Activated gamma-delta T cell treated with anti-CD3 and anti-CD28 coated beads, Interleukin-2, amount 50 U/mL, for 16 hours (primary cell): Measurements from ENCODE around the gene MEGF6.

ENCODE experiments used
- DNase-seq: peaks from one replicate; pipeline ENCODE4 v3.0.0-alpha.2; 2020; ENCODE audit warnings: low read depth

The MEGF6 gene

DNA sequence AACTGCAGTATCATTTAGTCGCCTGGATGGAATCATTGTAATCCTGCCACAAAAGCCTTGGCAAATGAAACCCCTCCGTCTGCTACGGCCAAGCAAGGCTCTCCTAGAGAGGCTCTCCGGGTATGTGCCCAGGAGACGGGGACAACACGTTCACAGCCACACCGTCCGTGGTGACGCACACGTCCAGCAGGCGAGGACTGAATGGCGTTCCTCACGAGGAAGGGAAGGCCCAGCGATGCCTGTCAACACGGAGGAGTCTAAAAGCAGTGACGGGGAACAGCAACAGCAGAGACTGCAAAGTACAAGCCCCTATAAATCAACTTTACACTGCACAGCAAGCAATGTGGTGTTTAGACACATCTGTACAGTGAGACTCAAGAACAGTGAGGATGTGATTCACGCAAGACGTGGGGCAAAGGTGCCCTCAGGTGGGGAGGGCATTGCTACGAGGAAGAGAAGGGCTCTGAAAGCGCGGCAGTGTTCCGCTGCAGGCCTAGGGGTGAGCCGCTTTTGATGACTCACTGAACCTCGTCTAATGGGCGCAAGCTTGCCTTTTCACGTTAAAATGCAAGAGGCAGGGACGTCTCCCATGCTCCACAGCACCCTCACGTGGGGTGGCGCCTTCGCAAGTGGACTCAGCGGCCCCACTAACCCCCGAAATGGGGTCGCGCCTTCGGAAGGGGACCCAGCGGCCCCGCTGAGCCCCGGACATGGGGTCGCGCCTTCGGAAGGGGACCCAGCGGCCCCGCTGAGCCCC is 31.8 kb upstream of the MEGF6 start:
- no peak for DNase-seq

DNA sequence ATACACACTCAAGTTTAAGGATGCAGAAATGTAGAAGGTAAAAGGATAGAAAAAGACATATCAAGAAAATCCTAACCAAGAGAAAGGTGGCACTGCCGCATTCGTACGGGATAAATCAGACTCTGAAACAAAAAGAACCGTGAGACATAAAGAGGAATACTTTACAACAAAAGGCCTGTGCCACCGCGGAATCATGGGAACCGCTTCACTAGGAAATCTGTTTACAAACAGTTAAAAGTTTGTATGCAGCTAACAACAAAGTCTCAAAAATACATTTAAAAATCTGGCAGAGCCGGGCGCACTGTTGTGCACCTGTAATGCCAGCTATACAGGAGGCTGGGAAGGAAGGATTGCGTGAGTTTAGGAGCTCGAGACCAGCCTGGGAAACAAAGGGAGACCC is 30.5 kb upstream of the MEGF6 start:
- DNase-seq, result no peak

DNA sequence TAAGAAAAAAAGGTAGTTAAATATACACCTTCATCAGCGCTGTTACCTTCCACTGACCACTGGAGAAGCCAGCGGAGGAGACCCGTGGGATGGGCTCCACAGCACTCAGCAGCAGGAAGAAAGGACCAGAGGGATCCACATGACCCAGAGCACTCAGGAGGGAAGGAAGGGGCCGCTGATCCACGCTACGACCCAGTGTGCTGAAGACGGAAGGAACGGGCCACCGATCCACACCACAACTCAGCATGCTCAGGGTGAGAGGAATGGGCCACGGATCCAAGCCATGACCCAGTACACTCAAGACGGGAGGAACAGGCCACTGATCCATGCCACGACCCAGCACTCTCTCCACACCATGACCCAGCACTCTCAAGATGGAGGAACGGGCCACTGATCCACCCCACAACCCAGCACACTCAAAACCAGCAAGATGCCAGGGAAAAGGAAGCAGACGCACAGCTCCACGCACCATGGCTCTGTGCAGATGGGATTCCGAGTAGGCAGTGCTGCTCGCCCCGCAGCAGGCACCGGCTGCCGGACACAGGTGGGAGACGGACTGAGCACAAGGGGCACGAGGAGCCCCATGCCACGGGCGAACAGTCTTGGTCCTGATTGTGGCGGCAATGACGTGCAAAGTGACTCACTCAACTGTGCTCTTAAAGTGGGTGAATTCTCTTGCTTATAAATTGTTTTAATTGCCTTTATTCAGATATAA is 29.9 kb upstream of the MEGF6 start:
- no peak for DNase-seq

DNA sequence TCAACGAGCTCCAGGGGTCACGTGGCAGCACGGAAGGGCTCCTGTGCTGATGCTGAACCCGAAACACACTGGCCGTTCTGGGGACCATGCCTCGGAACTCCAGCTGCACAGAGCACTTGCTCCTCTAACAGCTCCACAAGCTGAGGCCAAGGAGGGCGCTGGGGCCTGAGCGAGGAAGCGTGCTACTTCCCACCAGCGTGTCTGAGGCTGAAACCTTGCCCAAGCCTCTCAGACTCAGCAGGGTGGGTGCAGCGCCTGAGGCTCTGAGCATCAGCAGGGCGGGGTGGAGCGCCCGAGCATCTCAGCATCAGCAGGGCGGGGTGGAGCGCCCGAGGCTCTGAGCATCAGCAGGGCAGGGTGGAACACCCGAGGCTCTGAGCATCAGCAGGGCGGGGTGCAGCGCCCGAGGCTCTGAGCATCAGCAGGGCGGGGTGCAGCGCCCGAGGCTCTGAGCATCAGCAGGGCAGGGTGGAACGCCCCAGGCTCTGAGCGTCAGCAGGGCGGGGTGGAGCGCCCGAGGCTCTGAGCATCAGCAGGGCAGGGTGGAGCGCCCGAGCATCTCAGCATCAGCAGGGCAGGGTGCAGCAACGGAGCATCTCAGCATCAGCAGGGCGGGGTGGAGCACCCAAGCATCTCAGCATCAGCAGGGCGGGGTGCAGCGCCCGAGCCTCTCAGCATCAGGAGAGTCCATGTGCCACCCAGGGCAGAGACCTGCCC is 29.0 kb upstream of the MEGF6 start:
- DNase-seq, result no peak

DNA sequence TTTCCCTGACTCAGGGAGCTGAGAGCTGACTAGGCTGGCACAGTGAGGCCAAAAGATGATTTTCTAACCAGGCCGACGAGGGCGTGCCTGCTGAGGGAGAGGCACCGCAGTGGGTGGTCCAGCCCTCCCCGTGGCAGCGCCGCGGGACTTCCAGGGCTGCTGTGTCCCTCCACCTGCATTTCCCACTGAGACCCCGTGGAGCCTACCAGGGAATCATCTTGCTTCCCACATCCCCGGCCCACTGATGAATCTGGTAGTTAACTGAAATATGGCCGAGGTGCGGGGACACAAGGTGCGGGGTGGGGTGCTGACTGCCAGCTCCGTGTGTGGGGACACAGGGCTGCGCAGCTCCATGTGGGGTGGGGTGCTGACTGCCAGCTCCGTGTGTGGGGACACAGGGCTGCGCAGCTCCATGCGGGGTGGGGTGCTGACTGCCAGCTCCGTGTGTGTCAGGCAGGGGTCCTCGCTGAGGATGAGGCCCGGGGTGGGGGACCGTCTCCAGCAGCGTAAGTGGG is 28.1 kb upstream of the MEGF6 start:
- DNase-seq, result no peak

DNA sequence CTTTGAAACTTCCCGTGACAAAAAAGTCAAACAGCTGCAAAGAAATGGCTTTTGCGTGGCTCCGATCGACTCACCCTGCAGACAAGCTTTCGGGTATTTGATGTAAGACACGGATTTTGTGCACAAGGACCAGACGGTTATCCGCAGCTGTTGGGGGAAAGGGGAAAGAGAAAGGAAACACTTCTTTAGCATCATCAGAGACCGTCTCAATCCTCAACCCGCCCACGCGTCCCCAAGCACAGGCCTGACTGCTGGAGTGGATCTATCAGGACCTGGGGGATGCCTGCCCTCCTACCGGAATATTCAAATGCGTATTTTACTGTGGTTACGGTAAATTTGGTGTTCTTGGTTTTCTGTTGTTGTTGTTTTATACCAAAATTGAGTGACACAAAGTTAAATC is 27.4 kb upstream of the MEGF6 start:
- no peak for DNase-seq

DNA sequence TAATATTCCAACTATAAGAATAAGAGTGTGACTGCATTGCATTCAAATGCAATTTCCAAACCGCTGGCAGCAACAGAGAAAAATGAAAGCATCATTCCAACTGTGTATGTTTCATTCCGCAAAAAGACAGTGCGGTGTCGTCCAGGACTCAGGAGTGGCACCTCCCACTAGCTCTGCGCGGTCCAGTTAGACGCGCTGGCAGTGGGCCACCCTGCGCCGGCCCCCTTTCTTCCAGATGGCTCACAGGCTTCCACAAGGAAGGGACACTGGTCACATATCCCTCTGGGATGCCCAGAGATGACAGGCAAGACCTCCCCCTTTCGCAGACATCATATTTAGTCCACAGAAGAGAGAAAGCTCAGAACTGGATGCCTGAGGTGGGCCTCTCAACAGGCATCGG is 26.7 kb upstream of the MEGF6 start:
- DNase-seq, result no peak

DNA sequence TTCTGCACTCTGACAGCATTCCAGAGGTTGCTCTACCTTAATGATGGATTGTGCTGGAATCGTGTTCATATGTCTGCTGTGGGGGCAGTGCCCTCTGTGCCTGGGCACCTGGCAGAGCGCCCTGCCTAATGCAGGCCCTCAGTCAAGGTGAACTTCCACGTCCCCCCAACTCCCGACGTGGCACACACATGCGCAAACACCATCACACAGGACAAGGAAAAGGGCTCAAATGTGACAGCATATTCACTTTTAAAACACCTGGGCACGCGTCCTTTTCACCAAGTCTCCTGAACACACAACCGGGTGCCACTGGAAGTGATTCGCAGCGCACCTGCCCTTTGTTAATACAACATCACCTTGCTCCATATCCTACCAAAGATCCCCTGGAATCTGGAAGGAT is 25.2 kb upstream of the MEGF6 start:
- DNase-seq, result no peak

DNA sequence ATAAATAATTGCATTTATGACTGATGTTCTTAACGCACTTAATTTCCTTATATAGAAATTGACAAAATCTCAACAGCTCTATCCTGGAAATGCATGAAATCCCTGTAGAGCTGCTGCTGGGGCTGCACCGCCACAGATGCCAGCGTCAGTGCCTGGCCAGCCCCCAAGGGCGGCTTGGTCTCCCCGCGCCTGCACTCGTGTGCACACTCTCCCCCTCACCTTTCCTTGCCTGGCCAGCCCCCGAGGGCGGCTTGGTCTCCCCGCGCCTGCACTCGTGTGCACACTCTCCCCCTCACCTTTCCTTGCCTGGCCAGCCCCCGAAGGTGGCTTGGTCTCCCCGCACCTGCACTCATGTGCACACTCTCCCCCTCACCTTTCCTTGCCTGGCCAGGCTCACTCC is 24.8 kb upstream of the MEGF6 start:
- DNase-seq, result no peak

DNA sequence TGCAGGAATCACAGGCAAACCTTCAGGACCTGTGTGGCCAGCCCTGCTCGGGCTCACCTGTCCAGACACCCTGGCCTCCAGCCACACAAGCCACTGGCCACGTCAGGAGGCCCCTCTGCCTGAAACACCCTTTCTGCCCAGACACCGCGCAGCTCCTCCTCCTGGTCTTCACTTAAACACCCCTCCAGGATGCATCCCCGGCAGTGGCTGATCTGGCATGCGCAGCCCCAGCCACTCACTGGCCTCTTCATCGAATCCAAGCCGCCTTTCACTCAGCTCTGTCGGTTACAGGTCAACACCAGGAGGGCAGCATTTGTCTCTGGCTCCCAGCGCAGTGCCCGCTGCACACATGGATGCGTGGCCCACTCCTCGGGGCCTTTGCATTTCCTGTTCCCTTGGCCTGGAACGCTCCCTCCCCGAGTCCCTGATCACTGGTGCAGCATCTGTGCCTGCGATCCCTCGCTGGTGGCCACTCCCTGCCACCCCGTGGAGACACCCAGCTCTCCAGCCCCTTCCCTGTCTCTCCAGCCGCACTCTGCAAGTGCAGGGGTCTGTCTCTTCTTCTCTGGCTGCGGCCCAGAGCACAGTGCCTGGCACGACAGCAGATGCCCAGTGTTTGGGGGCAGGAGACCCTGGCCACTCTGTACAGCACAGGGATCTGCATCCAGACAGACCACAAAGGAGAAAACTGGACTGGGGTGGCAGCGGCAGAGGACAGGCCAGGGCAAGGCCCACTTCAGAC is 22.9 kb upstream of the MEGF6 start:
- DNase-seq, result no peak

DNA sequence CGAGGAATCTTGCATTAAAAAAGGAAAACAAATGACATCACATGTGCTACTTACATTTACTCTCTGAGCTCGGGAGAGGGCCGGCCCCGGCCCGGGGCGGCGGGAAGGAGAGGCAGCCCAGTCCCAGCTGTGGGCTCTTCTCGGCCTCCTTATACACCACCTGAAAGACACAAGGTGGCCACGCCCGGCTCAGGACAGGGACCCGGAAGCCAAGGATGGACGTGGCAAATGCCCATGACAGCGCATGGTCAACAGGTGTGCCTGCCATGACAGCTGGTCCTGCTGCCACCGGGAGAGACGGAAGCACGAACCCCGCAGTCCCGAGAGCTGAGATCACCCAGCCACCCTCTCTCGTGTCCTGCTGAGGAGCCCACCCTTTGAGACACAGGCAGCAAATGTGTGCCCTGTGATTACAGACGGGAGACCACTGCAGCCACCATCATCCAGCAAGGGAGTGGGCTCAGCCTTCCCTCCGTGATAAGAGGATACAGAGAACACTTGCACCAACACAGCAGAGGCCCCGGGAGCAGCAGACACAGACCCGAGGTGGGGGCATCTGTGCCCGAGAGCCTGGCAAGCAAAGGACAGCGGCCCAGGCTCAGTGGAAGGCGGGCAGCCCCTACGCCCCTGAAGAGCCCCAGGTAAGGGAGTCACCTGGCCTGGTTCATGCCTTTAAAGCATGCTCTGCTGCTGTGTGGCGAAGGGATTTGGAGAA is 22.2 kb upstream of the MEGF6 start:
- DNase-seq, result no peak

DNA sequence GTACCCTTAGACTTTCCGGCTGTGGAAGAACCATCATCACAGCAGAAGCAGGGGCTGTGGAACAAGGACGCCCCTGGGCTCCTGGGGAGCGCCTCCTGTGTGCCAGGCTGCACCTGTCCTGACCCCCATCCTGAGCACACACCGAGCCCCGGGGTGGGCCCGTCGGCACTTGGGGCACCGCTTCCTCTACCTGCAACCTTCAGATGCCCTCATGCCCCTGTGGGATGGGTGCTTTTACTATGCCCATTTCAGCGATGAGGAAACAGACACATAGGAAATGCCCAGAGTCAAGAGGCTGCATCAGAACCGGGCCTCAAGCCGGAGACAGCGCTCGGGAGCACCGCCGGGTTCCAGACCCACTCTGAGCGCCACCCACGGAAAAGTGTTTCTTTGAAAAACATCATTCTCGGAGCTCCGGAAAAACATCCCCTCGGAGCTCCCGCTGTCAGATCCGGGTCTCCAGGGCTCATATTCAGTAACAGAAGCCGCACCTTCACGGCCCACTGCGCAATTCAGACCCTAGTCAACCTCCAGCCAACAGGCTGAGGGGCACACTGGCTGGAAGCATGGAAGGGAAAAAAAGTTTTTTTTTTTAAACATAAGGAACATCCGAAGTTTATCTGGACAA is 21.5 kb upstream of the MEGF6 start:
- no peak for DNase-seq

DNA sequence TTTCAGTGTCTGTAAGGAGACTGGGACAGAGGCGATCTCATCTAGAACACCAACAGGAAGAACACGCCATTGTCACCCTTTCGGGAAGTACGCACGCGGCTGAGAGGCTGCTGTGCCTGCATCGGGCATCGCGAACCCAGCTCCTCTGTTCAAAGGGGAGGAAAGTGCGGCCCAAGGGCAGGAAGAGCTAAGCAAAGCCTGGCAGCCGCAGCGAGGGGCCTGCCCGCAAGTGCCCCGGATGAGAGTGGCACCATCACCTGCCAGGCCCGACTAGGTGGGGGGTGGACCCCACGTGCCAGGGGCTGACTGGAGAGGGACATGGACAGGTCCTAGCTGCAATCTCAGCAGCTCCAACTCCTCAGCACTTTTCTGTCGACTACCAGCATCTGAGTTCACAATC is 21.0 kb upstream of the MEGF6 start:
- DNase-seq, result no peak

DNA sequence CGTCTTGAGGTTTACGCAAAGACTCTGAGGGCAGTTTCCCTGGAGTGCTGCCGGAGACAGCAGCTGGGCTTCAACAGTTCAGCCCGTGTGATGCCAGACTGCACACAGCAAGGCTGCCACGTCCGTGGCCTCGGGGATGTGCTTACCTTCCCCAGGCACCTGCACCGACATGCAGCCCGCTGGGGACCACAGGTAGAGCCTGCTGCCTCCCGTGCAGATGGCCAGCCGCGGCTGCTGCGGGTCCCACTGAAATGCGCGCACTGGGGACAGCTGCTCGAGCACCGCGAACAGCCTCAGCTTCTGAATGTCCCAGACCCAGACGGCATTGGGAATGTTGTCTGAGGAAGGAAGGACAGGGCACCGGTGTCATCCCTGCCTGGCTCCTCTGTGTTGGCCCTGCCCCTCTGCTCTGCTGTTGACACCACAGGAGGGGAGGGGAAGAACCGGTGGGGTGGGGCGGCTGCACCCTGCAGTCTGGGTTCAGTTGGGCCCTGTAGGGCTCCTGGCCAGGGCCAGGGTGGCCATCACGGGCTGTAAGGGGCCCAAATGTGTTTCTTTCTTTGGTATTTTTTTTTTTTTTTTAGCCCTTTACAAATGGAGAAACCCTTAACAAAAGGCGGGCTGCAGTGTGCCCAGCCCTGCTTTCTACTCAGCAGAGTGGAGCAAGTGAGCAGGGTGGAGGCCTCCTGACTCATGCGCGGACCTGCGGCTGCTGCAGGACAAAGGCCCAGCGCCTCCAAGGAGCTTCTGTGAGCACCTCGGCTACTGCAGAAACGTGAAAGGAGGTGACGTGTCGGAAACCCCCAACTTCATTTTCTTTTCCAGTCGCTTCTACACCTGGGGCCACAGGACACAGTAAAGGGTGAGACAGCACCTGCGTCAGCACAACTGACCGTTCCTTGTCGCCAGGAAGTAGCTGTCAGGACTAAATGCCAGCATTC is 20.3 kb upstream of the MEGF6 start:
- DNase-seq, result no peak

DNA sequence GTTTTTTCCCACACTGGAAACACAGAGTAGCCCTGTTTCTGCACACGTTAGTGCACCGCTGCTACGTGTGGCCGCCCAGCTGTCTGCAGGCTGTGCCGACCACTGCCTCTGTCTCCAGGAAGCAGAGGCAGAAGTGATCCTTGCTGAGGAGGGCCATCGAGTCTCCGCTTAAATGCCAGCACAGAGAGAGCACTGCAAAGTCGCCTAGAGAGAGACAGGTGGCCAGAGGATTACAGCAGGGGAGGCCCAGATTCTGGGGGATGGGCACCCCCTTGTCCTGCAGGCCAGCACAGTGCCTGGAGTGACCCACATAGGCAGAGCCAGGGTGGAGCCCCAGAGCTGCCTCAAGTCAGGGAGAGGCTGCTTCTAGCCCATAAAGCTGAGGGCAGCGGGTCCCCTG is 19.6 kb upstream of the MEGF6 start:
- DNase-seq, result no peak

DNA sequence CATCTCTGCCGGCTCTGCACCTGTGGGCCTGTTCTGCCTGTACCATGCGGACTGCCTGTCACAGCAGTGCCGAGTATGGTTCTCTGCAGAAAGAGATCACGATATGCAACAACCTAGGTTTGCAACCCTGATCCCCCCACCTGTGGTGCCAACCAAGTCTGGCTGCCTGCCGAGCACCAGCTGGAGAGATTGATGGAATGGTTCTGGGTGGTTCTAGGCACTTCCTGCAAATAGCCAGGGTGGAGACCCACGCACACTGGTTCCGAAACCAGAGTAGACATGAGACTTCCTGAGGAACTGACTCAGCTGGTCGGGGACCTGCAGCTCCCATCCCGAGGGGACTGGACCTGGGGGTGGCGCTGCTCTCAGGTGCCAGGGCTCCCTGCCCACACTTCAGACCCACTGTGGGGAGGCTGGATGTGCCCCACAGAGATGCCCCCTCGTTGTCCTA is 18.9 kb upstream of the MEGF6 start:
- DNase-seq, result no peak

DNA sequence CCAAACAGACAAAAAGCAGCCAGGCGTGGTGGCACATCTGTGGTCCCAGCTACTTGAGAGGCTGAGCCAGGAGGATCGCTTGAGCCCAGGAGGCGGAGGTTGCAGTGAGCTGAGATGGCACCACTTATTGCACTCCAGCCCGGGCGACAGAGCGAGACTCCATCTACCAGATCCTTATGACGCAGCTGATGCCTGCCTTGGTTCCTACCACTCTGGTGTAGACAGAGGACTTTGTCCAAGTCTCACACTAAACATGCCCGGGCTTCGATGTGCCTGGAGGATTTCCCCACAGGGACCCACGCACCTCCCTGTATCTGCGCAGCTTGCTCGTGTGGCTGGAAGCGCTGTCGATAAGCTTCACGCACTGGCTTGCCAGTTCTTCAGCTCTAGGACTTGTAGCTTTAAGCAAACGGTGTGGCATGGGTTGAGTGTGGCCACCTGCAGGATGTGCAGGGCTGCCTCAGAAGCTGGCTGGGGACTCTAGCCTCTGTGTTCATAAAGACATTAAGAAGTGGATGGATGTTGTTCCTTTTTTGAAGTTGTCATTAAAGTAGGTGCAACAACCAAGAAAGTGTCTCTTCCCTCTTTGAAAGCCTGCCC is 18.4 kb upstream of the MEGF6 start:
- DNase-seq, result no peak

DNA sequence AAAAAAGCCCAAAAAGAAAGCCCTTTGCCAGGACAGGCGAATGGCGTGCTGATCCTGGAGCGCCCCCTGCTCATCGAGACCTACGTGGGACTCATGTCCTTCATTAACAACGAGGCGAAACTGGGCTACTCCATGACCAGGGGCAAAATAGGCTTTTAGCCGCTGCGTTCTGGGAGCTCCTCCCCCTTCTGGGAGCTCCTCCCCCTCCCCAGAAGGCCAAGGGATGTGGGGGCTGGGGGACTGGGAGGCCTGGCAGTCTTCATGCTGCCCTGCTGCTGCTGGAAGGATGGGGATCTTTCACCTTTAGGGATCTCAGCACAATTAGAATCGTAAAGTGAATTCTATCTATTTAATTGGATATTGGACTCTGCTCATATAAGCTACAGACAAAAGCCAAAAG is 17.1 kb upstream of the MEGF6 start:
- no peak for DNase-seq

DNA sequence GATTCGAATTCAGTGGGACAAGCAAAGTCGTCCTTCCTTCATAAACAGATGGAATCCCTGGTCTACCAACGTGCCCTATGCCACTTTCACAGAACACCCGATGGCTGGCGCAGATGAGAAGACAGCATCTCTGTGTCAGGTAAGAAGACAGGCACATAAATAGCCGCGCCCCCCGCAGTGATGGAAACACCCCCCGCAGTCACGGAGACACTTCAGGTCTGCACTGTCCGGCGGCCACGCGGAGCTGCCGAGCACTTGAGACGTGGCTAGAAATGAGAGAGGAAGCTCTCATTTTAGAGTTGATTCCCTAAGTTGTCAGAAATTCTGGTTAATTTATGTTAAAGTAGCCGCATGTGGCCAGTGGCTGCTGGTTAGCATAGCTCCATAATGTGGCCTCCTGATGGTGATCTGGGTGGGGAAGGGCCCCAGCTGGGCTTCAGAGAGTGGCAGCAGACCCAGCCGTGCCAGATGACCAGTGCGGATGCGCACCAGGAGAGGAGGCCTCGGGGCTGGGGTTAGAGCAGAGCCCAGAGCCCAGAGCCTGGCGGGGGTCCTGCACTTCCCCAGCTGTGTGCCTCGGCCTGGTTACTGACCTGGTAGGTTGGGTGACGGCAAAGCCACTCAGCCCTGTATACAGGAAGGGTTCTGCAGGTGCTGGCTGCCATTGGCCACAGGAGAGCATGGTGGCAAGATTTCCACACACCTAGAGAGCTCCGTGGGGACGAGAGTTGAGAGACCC is 16.4 kb upstream of the MEGF6 start:
- DNase-seq, result no peak
